ENCODE results near the gene SLC5A5. TPM values are rescaled to one million over a fixed set of nuclear protein-coding genes. Genes with fewer than 3 reads are reported as not detected.

The SLC5A5 gene
- not detected in 2 replicates for total RNA-seq (2014; rRNA removed; shearing (Covaris generic))

GRCh38 chr19:17871878-17872250, at the start of gene SLC5A5:
Gene SLC5A5 (plus strand): TSS chr19:17871945. CDS start chr19:17872320, 375 bp downstream.
- Histone ChIP-seq H3K27me3 (replicated peaks) (peaks cover 51% of the 10 kb centered on the region), H3K36me3 (no peaks in the 10 kb centered on the region)
- no peak for DNase-seq (ENCODE audit: low read depth in 1 of 2, low spot score in 2 of 2)

GRCh38 chr19:17824339-17824738, 47.4 kb upstream of the SLC5A5 start:
- Histone ChIP-seq H3K27me3 (replicated peaks) (no peaks in the 10 kb centered on the region), H3K4me3 (no peak overlapping the region), H3K4me1 (replicated peaks) (no peaks in the 10 kb centered on the region), H3K27ac (no peak overlapping the region), H3K9me3 (replicated peaks) (no peaks in the 10 kb centered on the region), H3K36me3 (no peaks in the 10 kb centered on the region)
- no peak for DNase-seq (ENCODE audit: low read depth in 1 of 2, low spot score in 2 of 2)

More at GRCh38 chr19:17871878-17872250, at the start of gene SLC5A5:
- H3K4me3 ChIP-seq: no peak within 1 kb of the TSS
- no peaks in the 10 kb centered on the region for H3K9me3 ChIP-seq (replicated peaks)
- no peaks in the 10 kb centered on the region for H3K4me1 ChIP-seq (replicated peaks)
- H3K27ac ChIP-seq: no peak within 1 kb of the TSS

- no peak overlapping the region for H3K4me3 ChIP-seq
- no peaks in the 10 kb centered on the region for H3K27me3 ChIP-seq (replicated peaks)
- no peaks in the 10 kb centered on the region for H3K9me3 ChIP-seq (replicated peaks)
- no peaks in the 10 kb centered on the region for H3K4me1 ChIP-seq (replicated peaks)
- no peak overlapping the region for H3K27ac ChIP-seq
- no peaks in the 10 kb centered on the region; the same call in 1 of the 2 replicates for H3K36me3 ChIP-seq
- no peak for DNase-seq (ENCODE audit: low read depth in 1 of 2, low spot score in 2 of 2)
Observed at GRCh38 chr19:17826508-17827056, 45.2 kb upstream of the SLC5A5 start.

GRCh38 chr19:17829855-17830566, 41.7 kb upstream of the SLC5A5 start:
- Histone ChIP-seq H3K4me3 (no peak overlapping the region), H3K27me3 (replicated peaks) (no peaks in the 10 kb centered on the region), H3K4me1 (replicated peaks) (no peaks in the 10 kb centered on the region), H3K27ac (no peak overlapping the region), H3K9me3 (replicated peaks) (no peaks in the 10 kb centered on the region), H3K36me3 (no peaks in the 10 kb centered on the region; the same call in none of the 2 replicates)
- no peak for DNase-seq (ENCODE audit: low read depth in 1 of 2, low spot score in 2 of 2)

- no peaks in the 10 kb centered on the region for H3K9me3 ChIP-seq (replicated peaks)
- no peak overlapping the region for H3K27ac ChIP-seq
- H3K4me3 ChIP-seq: no peak overlapping the region
- no peaks in the 10 kb centered on the region for H3K4me1 ChIP-seq (replicated peaks)
- no peak for DNase-seq (ENCODE audit: low read depth in 1 of 2, low spot score in 2 of 2)
- no peaks in the 10 kb centered on the region; the same call in none of the 2 replicates for H3K36me3 ChIP-seq
- H3K27me3 ChIP-seq (replicated peaks): no peaks in the 10 kb centered on the region
Observed at GRCh38 chr19:17830567-17831418, 41.0 kb upstream of the SLC5A5 start.

GRCh38 chr19:17831419-17831888, 40.3 kb upstream of the SLC5A5 start:
- Histone ChIP-seq H3K27ac (no peak overlapping the region), H3K27me3 (replicated peaks) (no peaks in the 10 kb centered on the region), H3K9me3 (replicated peaks) (no peaks in the 10 kb centered on the region), H3K4me3 (no peak overlapping the region), H3K4me1 (replicated peaks) (no peaks in the 10 kb centered on the region), H3K36me3 (no peaks in the 10 kb centered on the region; the same call in none of the 2 replicates)
- DNase-seq (ENCODE audit: low read depth in 1 of 2, low spot score in 2 of 2): no peak

GRCh38 chr19:17832443-17833208, 39.1 kb upstream of the SLC5A5 start:
- H3K36me3 ChIP-seq: no peaks in the 10 kb centered on the region; the same call in none of the 2 replicates
- H3K4me1 ChIP-seq (replicated peaks): no peaks in the 10 kb centered on the region
- H3K27ac ChIP-seq: no peak overlapping the region
- H3K27me3 ChIP-seq (replicated peaks): no peaks in the 10 kb centered on the region
- H3K9me3 ChIP-seq (replicated peaks): no peaks in the 10 kb centered on the region
- H3K4me3 ChIP-seq: no peak overlapping the region
- DNase-seq (ENCODE audit: low read depth in 1 of 2, low spot score in 2 of 2): no peak

GRCh38 chr19:17834350-17835181, 37.2 kb upstream of the SLC5A5 start:
- Histone ChIP-seq H3K4me1 (replicated peaks) (no peaks in the 10 kb centered on the region), H3K27ac (no peak overlapping the region), H3K36me3 (peaks cover 2% of the 10 kb centered on the region), H3K27me3 (replicated peaks) (no peaks in the 10 kb centered on the region), H3K9me3 (replicated peaks) (no peaks in the 10 kb centered on the region), H3K4me3 (no peak overlapping the region)
- DNase-seq (ENCODE audit: low read depth in 1 of 2, low spot score in 2 of 2): no peak

- H3K27ac ChIP-seq: no peak overlapping the region
- peaks cover 2% of the 10 kb centered on the region for H3K36me3 ChIP-seq
- no peak for DNase-seq (ENCODE audit: low read depth in 1 of 2, low spot score in 2 of 2)
- no peaks in the 10 kb centered on the region for H3K4me1 ChIP-seq (replicated peaks)
- H3K27me3 ChIP-seq (replicated peaks): no peaks in the 10 kb centered on the region
- H3K9me3 ChIP-seq (replicated peaks): no peaks in the 10 kb centered on the region
- H3K4me3 ChIP-seq: no peak overlapping the region
Observed at GRCh38 chr19:17835182-17836006, 36.4 kb upstream of the SLC5A5 start.

GRCh38 chr19:17836530-17836929, 35.2 kb upstream of the SLC5A5 start:
- no peak overlapping the region for H3K4me3 ChIP-seq
- DNase-seq (ENCODE audit: low read depth in 1 of 2, low spot score in 2 of 2): no peak
- no peak overlapping the region for H3K27ac ChIP-seq
- no peaks in the 10 kb centered on the region for H3K9me3 ChIP-seq (replicated peaks)
- peaks cover 6% of the 10 kb centered on the region; the same call in 1 of the 2 replicates for H3K36me3 ChIP-seq
- no peaks in the 10 kb centered on the region for H3K4me1 ChIP-seq (replicated peaks)
- H3K27me3 ChIP-seq (replicated peaks): no peaks in the 10 kb centered on the region

GRCh38 chr19:17837972-17838371, 33.8 kb upstream of the SLC5A5 start:
- no peak overlapping the region for H3K4me3 ChIP-seq
- no peak for DNase-seq (ENCODE audit: low read depth in 1 of 2, low spot score in 2 of 2)
- H3K4me1 ChIP-seq (replicated peaks): no peaks in the 10 kb centered on the region
- no peaks in the 10 kb centered on the region for H3K27me3 ChIP-seq (replicated peaks)
- no peak overlapping the region for H3K27ac ChIP-seq
- peaks cover 6% of the 10 kb centered on the region; the same call in 1 of the 2 replicates for H3K36me3 ChIP-seq
- no peaks in the 10 kb centered on the region for H3K9me3 ChIP-seq (replicated peaks)

GRCh38 chr19:17840019-17840418, 31.7 kb upstream of the SLC5A5 start:
- Histone ChIP-seq H3K36me3 (peaks cover 6% of the 10 kb centered on the region; the same call in 1 of the 2 replicates), H3K27me3 (replicated peaks) (no peaks in the 10 kb centered on the region), H3K27ac (no peak overlapping the region), H3K9me3 (replicated peaks) (no peaks in the 10 kb centered on the region), H3K4me1 (replicated peaks) (no peaks in the 10 kb centered on the region), H3K4me3 (no peak overlapping the region)
- DNase-seq (ENCODE audit: low read depth in 1 of 2, low spot score in 2 of 2): no peak
